NK-92 (cell line): ENCODE results near the gene TBKBP1.
"Not testable (repeated sequence)": the region's sequence is repeated elsewhere in the genome, so short reads cannot be mapped to it uniquely, and the experiment has no call there.

ENCODE experiments used
- DNase-seq: peaks from one replicate; lab custom pipeline; 2025; ENCODE audit not compliant: unreplicated experiment; lab: John Stamatoyannopoulos, UW

The TBKBP1 gene

DNA sequence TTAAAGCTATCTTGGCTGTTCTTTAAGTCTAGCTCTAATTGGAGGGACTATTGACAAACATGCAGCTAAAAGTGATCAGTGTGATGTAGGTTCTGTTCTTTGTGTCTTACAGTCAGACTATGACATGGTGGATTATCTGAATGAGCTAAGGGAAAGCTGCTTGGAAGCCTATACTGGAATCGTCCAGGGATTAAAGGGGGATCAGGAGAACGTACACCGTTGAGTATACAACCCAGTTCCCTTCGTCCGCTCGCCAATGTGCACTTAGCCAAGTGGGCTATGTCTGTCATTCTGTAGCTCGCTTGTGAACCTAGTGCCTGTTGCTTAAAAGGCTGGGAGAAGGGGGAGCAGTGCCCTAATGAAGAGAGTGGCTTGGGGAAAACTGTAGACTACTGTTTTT lies 15.8 kb upstream of the TBKBP1 start:
- DNase-seq, result no peak

DNA sequence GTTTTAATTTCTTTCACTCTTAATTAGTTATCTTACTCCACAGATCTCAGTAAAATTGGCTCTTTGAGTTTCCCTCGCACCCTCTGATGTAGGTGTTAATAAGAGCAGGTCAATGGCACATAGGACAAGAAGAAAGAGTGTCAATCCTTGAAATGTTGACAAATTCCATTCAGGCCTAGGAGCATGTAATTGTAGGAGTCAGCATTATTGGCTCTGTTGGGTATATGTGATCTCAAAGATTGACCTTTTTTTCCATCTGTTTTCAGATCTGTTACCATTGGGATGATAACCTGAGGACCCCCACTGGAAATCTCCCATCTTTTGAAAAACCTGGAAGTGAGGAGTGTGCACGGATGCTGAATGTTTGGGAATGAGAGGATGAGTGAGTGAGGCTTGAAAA lies 11.8 kb upstream of the TBKBP1 start:
- DNase-seq, result no peak

DNA sequence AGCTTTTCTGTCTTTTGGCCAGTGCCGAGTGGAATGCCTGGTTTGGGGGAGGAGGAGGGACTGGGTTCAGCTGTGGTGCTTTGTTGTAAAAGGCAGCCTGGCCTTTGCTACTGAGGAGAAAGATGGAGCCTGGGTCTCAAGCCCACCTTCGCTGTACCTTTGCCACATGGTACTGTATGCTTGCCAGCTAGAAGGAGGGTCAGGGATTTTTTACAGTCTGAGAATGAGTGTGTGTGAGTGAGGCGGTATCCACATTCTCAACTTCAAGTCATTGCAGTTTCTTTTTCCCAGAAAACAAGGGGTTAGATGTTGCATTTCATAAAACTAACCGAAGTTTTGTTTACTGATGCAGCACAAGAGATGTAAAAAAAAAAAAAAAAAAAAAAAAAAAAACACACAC lies 11.2 kb upstream of the TBKBP1 start:
- DNase-seq, result not testable (repeated sequence)

DNA sequence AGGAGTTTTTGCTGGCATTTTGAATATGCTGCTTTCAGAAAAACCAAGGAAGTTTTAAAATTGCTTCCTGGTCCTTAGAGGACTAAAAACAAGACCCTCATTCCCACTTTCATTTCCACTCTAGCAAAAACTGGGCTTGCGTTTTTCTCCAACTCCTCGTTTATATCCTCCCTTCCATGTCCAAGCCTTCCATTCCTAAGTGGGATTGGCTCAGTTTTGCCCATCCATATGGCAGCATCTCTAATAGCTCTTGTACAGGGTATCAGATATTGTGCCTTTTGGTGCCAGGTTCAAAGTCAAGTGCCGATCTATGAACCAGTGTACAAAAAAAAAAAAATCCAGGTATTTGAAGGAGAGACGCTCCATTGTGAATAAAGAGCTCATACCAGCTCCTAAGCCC lies 9.9 kb upstream of the TBKBP1 start:
- DNase-seq, result no peak

DNA sequence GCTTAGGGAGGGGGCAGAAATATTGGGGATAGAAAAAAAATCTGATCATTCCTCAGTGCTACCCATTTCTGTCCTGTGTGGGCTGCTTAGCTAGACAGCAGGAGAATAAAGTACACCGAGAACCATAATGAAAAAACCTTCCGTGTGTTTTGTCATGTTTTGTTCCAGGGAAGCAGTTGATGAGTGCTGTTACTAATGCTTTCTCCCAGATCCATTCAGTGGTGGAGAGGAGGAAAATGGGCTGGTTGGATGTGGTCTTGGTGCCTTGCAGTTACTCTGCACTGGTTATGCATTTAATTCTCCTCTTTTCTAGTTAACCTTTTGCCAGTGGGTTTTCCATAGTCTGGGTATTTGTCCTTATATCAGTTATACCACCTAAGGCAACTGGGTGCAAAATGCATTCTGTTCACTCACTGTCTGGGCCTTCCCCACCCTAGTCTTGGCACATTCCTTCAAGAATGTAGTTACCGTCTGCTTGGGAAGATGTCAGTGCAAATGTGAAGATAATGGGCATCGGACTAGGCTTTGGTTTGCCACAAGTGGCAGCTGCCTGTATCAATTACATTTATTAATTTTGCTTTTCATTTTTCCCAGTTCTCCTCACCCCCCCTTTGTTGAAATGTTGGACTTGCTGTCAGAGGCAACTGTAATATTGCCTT lies 9.3 kb upstream of the TBKBP1 start:
- DNase-seq, result no peak

DNA sequence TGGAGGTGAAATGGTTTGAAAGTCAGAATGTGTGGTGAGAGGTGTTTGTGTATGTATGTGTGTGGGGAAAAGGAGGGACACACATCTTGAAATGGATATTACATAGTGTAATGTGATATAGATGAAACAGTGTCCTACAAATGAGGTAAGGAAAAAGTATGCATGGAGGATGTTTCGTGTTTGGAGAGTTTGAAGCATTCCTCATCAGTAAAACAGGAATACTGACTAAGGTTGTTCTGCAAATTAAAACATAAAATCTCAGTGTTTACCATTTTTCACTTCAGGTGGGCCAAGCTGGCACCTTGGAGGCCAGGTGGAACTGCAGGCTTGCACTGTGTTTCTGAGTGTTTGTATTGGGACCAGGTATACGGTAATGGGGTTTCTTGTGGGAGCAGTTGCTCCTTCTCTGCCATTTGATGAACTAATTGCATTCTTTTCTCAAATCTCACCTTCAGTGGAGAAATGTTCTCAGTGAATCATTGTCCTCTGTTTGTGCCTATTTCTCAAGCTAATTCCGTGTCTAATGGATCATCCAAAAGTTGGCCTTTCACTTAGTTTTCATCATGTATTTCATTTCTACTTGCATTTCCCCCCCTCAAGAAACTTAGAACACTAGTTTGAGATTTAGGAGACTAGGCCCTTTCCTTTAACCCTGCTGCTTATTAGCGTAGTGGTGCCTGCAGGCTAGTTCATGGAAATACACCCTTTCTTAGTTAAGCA lies 8.2 kb upstream of the TBKBP1 start:
- DNase-seq, result no peak

DNA sequence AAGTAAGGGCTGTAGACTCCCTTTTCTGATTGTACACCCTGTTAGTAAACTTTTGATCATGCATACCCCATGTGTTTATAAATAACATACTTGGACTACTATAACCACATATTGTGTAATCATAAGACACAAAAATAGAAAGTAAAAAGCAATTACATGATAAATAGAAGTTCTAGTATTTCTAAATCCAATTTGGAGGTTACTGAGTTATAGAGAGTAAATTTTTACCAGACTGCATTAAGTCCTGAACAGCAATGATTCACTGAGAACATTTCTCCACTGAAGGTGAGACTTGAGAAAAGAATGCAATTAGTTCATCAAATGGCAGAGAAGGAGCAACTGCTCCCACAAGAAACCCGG lies 7.7 kb upstream of the TBKBP1 start:
- no peak for DNase-seq

DNA sequence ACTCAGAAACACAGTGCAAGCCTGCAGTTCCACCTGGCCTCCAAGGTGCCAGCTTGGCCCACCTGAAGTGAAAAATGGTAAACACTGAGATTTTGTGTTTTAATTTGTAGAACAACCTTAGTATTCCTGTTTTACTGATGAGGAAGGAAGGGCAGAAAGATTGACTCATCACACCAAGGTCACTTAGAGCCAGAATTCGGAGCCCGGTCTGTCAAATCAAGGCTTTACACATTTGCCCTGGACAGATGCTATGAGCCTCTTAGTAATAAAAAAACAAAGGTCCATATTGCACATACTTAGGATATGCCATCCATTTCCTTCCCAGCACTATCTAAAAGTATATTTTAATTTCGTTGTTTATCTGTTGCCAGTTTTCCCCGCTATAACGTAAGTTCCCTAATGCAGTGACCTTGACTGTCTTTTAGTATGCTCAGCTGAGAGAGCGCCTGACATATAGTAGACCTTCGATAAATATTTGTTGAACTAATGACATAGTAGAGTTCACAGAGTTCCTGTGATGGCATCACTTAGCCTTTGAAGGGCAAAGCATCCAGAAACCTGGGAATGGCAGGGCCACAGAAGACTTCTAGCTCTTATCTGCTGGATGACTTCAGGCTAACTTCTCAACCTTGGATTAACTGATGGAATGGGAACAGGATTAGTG lies 7.2 kb upstream of the TBKBP1 start:
- no peak for DNase-seq

DNA sequence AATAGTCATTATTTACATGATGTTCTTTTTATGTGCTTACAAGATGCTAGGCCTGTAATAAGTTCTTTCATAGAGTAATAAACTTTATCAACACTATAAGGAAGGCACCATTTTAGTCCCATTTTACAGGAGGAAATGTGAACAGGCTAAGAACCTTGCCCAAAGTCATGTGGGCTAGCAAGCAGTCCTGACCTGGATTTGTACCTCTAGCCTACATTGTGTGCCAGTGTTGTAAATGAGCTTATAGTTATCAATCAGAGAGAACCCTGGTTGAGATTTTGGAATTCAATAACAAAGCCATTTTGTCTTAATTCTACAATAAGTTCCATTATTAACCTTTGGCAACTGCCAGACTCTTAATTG lies 6.7 kb upstream of the TBKBP1 start:
- no peak for DNase-seq

DNA sequence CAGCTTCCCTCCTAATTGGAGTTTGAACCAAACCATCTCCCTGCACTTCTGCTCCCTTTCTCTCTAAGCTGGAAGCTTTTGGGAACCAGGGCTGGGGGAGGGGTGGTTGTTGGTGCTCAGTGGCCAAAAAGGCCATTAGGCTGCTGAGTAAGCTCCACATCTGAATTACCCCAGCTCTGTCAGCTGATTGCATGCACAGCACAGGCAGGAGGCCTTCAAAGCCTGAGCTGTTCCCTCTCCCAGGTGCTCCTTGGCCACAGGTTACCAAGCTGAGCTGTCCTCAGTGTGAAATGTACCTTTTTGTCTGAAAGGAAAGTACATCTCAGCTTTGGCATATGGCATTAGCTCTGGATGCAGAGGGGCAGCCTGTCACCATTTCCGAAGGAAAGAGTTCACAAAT lies 6.2 kb upstream of the TBKBP1 start:
- no peak for DNase-seq

DNA sequence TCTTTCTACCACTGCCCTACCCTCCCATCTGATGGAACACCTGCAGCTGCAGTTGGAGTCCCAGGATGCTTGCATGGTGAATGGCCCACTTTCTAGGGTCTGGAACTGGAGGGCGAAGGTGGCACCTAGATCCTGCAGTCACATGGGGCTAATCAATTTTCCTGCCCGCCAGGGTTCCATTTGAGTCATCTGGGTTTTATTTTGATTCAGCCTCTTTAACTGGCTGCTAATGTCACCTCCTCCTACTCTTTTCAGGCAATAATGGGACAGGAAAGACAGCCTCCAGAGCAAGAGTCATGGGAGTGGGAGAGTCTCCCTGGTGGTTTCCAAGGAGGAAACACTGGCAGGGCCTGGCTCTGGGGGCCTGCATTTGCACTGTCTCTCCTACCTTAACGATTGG lies 3.8 kb upstream of the TBKBP1 start:
- DNase-seq, result no peak

DNA sequence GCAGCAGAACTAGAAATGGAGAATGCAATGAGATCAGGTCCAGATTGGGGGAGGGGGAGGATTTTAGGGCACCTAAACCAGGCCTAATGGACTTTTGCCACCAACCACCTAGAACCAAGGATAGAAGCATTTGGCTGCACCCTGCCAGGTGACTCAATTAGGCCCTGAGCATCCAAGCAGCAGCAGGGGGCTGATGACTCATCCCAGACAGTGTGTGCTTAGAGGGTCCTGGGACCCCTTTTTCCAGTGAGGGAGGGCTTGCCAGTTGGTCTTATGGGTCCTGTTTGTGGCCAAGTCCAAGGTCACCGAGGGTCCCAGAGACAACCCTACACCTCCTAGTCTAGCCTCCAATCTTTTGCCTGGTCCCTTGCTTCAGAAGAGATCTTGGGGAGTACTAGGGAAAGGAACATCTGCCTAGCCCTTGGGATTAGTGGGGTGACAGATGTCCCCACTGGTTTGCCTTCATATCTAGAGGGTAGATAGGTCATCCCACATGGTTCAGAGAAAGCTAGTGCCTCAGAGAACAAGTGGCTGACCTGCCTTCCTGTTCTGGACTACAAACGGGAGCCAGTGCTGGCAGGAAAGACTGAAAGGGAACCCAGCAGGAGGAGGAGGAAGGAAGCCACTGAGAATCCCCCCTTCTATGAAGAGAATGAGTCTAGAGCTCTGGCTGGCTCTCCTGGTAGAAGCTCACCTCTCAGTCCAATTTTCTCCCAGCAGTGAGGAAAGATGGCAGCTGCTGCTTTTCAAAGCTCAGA lies 1.6 kb upstream of the TBKBP1 start:
- no peak for DNase-seq

DNA sequence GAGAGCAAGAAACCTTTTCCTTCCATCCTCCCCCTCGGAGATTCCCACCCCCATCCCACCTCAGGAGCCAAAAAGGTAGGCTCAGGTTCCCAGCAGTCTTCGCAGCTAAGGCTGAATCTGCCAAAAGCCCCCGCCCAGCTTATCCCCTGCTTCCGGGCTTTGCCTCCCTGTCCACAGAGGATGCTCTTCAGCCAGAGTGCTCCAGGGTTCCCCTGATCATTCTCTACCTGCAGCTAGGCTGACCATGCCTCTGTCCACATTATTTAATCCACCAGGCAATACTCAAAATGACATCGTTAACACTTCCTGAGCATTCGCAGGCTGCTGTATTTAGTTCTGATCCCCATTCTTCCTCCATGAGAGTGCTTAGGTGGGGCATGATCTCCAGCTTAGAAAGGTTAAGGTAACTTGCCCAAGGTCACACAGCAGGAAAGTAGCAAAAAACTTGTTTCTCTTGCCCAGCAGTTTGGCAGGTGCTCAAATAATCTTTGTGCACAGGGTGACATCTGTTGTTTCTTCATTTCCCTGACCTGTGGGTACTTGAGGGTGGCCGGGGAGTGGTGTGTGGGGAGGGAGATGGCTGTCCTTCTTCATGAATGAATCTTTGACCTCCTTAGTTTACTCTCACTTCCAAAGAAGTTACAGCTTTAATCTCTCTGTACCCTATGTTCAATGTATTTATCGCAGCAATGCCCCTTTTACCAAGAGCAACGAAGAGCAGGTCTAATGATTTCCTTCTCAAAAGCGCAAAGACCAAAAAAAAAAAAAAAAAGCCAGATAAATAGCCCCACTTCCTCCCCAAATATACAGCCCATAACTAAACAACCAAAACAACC lies 848 bp upstream of the TBKBP1 start:
- DNase-seq, result no peak

DNA sequence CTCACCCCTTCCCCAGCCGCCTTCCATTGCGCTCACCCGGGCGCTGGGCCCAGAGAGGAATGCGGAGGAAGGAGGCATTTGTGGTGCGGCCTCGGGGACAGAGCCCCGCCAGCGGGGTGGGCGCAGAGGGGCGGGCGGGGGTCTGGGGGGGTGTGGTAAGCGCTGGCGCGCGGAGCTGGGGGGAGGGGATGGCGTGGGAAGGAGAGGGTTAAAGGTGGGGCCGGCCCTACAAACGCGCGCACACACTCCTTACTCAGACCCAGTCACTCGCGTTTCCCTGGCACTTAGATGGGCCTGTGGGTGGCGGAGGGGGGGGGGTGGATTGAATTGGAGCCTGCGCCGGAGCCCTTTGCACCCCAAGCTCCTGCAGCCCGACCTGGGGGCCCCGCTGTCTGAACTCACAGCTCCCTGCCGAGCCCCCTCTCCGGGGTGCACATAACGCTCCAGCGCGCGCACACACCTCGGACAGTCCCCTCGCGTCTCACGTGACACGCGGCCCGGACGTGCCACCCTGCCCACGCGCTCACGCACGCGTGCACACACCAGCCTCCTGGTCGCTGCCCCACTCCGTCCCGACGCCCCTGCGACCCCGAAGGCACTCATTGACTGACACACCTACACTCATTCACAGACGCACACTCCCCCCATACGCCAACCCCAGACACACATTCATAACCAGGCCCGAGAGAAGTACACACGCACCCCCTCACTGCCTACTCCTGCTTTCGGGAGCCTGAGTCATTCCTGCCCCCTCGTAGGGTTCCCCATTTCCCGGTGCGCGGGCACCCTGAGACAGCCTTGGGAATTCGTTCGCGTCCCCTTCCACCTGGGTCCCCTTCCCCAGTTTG lies 844 bp downstream of the TBKBP1 start:
- no peak for DNase-seq

DNA sequence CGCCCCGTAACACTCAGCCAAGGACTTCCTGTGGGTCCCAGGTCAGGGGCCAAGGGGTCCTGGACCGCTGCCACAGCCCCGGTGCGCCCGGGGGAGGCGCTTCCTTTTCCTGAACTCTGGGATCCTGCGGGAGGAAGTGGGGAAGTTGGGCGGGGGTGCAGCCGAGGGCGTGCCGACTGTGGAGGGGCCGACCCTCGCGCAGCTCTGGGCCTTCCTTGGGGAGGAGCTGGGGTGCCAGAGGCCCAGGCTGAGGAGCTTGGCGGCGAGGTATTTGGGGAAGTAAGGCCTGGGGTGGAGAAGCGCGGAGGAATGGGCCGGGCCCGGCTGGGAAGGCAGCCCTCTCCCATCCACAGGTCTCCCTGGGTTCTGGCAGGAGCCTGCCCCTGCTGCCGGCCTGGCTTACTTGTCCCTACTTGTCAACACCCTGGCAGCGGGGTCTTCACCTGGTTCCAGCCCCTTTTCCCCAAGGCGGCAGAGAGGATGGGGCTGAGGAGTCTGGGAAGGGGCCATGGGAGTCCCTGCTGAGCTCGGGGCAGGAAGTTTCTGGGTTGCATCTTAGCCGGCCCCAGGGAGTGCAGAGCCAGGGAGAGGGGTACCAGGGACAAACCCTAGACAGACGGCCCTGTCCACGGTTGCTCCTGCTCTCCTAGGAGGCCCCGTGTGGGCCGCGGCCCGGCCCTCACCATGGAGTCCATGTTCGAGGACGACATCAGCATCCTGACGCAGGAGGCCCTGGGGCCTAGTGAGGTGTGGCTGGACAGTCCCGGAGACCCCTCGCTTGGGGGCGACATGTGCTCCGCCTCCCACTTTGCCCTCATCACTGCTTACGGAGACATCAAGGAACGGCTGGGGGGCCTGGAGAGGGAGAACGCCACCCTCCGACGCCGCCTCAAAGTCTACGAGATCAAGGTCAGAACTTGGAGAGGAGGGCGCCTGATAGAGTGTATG lies 1.7 kb downstream of the TBKBP1 start:
- DNase-seq, result no peak

DNA sequence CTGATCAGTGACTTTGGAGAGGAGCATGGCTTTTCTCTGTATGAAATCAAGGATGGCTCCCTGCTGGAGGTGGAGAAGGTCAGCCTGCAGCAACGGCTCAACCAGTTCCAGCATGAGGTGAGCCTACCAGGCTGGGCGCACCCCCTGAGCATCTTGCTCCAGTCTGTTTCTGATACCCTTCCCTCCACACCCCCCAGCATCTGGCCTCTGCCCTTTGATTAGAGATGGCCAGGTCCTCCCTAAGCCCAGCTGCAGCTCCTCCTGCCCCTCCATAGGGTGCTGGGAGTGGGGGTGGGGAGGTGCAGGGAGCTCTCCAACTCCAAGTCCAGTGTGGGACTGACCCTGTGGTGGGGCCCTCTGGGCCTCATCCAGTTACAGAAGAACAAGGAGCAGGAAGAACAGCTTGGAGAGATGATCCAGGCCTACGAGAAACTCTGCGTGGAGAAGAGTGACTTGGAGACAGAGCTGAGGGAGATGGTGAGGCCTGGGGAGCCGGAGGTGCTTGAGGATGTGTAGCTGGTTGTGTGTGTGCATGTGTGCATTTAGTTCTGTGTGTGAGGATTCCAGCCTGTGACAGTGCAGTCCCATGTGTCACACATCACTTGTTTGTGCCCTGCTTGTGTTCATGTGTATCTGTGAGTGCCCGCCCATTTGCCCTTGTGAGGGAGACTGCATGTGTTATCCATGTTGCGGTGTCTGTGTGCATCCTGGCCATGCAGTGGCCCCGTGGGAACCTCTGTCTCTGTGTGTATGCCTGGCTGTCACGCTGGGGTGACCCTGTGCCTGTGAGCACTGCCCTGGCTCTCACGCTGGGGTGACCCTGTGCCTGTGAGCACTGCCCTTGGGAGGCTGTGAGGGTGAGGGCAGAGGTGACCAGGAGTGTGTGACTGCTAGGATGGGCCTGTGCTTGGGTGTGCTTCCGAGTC lies 3.0 kb downstream of the TBKBP1 start:
- DNase-seq, result no peak

DNA sequence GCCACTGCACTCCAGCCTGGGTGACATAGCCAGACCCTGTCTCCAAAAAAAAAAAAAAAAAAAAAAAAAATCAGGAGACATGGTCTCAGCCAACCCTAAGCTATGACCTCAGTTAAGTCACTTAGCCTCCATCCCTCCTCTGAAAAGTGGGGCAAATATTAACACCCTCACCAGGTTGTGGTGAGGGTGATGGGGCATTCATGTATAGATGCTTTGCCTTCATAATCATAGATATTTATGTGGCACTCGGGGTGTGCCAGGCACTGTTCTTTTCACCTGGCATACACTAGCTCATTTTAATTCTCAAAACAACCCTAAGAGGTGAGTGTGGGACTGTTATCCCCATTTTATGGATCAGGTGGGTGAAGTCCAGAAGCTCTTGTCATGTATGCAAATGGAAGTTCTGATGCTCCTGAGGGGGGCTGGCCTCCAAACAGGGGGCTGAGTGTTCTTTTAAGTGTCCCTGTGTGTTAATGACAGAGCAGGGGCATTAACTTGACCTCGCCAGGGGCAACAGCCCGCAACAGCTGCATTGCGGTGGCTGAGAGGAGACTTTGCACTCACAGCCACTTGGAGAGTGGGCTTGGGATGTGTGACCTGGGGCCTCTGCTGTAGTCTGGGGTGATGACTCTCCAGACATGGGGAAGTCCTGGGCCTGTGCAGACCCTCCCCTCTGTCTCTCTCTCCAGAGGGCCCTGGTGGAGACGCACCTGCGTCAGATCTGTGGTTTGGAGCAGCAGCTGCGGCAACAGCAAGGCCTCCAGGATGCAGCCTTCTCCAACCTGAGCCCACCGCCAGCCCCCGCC lies 4.1 kb downstream of the TBKBP1 start:
- DNase-seq, result no peak
